Measurements from ENCODE around the gene NLRP14.

The NLRP14 gene

GRCh38 chr11:7115780-7116179, 95.5 kb downstream of the NLRP14 start:
- no peaks in the 10 kb centered on the region for H3K9me3 ChIP-seq (ENCODE audit: low read length)
- no peaks in the 10 kb centered on the region for H3K4me1 ChIP-seq (ENCODE audit: insufficient read depth, low read length)
- no peak overlapping the region for H3K9ac ChIP-seq (ENCODE audit: low read length)

GRCh38 chr11:7116370-7116769, 96.1 kb downstream of the NLRP14 start:
- Histone ChIP-seq H3K4me1 (ENCODE audit: insufficient read depth, low read length) (no peaks in the 10 kb centered on the region), H3K9ac (ENCODE audit: low read length) (no peak overlapping the region), H3K9me3 (ENCODE audit: low read length) (no peaks in the 10 kb centered on the region), H3K27me3 (ENCODE audit: control insufficient read depth in 1 of 2, insufficient read depth in 2 of 2, low read length in 2 of 2) (no peaks in the 10 kb centered on the region), H3K36me3 (ENCODE audit: insufficient read depth, low read length) (no peaks in the 10 kb centered on the region), H3K27ac (ENCODE audit: low read depth, low read length) (no peak overlapping the region), H3K4me3 (ENCODE audit: low read depth in 1 of 2, low read length in 2 of 2) (no peak overlapping the region)

More at GRCh38 chr11:7115780-7116179, 95.5 kb downstream of the NLRP14 start:
- no peak overlapping the region for H3K4me3 ChIP-seq (ENCODE audit: low read depth in 1 of 2, low read length in 2 of 2)
- H3K27ac ChIP-seq (ENCODE audit: low read depth, low read length): no peak overlapping the region
- H3K27me3 ChIP-seq (ENCODE audit: control insufficient read depth in 1 of 2, insufficient read depth in 2 of 2, low read length in 2 of 2): no peaks in the 10 kb centered on the region
- no peaks in the 10 kb centered on the region for H3K36me3 ChIP-seq (ENCODE audit: insufficient read depth, low read length)
